Non-pigmented ciliary epithelial cell (primary cell): Measurements from ENCODE around the gene RPS16.
A peak's percentile ranks its signal among the peaks of the same experiment; 100 is the strongest.

Source experiments
- DNase-seq: peaks from one replicate; pipeline ENCODE4 v3.0.0-alpha.2; 2010; ENCODE audit warnings: low read depth

The RPS16 gene

DNA sequence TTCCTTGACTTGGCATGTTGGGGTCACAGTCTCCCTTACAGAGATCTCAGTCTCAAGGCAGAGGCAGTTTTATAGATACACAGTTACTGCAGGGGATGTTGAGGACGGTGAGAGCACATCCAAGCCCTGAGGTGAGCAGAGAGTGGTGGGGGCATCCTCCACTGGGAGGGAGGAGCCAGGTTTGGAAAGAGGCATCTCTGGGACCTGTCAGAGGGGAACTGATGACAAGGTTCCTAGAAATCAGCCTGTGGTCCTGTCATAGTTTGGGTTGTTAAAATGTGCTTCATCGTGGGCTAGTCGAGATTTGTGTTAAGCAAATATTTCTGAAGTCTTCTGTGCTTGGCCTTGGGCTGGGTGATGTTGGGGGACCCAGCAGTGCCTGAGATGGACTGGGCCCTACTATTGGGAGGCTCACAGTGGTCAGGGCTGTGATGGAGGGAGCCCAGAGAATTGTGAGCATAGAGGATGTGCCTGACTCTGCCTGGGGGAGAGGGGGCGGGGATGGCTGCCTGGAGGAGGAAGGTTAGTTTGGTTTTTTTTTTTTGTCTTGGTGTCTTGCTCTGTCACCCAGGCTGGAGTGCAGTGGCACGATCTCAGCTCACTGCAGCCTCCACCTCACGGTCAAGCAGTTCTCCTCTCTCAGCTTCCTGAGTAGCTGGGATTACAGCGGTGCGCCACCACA, 13.5 kb upstream of the RPS16 start:
- no peak for DNase-seq

DNA sequence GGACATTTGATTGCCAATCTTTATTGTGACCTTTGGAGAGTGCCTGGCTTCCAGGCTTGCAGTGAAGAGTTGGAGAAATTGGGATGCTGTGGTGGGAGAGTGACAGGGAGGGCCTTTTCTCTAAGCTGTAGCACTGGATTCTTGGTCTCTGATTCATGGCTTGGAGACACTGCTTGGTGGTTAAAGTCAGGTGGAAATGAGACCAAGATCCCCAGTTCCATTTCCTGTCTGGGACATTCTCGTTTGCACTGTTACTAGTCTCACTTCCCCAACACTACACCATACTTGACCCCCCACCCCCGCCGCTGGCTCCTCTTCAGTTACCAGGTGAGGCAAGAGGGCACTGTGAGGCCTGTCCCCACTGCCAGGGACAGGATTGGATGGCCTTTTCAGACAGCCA, 12.5 kb upstream of the RPS16 start:
- DNase-seq, result no peak

DNA sequence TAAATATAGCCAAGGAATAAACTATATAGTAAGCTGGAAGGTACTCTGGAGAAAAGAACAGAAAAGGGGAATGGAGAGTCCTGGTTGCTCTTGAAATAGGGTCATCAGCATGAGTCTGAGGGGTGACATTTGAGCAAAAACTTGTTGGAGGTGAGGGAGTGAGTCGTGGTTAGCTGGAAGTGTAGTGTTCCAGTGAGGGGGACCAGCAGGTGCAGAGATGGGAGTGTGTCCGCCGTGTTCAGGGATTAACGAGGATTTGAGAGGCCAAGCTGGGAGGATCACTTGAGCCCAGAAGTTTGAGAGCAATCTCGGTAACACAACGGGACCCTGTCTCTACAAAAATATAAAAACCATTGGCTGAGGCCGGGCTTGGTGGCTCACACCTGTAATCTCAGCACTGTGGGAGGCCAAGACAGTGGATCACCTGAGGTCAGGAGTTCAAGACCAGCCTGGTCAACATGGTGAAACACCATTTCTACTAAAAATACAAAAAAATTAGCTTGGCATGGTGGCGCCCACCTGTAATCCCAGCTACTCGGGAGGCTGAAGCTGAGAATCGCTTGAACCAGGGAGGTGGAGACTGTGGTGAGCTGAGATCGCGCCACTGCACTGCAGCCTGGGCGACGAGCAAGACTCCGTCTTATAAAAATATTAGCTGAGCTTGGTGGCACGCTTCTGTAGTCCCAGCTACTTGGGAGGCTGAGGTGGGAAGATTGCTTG, 10.8 kb upstream of the RPS16 start:
- no peak for DNase-seq

DNA sequence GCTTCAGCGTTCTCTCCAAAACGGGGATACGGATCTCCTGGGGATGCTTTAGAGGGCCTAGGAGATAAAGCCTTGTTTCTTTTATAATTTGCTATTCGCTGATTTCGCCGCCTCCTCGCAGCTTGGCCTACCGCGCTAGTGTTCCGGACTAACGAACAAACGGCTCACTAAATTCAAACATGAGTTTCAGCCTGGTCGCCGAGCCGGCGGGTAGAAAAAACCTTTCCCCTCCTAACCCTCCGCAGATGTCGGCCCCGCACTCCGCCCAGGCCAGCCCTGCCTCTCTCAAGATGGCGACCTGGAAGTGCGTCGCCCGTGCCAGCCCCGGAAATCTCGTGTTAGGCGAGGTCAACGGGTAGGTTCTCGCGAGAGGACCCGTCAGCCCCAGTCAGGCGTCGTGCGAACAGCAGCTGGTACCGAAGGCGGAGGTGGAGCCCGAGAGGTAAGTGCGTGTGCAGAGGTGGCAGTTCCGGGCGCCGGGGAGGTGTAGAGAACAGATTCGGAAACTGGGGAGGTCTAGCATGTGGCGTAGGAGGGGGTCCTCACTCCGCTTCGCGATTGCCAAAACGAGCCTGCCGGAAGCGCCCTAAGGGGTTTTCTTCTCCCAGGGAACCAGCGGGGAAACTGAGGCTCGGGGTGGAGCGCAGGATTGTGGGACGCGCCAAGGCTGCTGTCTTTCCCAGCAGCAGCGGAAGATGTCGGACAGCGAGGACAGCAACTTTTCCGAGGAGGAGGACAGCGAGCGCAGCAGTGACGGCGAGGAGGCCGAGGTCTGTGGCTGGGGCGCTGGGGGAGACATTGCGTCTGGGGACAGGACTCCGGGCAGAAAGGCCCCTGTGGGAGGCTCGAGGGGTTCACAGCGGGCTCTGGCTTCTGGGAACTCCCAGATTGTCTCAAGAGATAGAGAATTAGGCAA, 9.7 kb upstream of the RPS16 start, which contains the start of gene SUPT5H:
SUPT5H (plus strand) TSS at position 387 of the 916 bp plus-strand sequence; CDS start at position 696, 309 bp downstream.
- DNase-seq, result peak; percentile 84

DNA sequence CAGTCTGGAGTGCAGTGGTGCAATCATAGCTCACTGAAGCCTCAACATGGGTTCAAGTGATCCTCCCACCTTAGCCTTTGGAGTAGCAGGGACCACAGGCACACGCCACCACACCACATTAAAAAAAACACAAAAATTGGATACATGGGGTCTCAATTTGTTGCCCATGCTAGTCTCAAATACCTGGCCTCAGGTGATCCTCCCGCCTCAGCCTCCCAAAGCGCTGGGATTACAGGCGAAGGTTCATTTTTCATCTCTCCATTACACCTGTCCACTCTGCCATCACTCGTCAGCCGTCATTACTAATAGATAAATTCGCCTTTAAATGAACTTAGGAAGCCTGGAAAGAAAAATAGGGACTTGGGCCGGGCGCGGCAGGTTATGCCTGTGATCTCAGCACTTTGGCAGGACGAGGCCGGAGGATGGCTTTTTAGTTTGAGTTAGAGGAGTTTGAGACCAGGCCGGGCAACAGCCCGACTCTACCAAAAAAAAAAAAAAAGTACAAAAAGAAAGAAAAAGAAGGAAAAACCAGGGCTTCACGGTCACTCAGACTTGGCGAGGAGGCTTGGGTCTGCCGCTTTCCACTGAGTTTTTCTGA, 8.9 kb upstream of the RPS16 start:
- no peak for DNase-seq

DNA sequence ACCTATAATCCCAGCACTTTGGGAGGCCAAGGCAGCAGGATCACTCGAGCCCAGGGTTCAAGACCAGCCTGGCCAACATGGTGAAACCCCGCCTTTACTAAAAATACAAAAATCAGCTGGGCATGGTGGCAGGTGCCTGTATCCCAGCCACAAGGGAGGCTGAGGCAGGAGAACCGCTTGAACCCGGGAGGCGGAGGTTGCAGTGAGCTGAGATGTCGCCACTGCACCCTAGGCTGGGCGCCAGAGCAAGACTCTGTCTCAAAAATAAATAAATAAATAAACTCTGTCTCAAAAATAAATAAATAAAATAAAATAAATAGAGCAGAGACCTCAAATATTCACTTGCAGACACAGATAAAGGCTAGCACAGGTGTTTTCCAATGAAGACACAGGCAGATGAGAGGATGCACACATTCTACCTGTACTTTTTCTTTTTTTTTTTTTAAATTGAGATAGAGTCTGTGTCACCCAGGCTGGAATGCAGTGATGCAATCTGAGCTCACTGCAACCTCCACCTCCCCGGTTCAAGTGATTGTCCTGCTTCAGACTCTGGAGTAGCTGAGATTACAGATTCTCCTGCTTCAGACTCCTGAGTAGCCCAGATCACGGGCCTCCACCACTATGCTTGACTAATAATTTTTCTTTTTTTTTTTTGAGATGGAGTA, 2.7 kb upstream of the RPS16 start:
- no peak for DNase-seq

DNA sequence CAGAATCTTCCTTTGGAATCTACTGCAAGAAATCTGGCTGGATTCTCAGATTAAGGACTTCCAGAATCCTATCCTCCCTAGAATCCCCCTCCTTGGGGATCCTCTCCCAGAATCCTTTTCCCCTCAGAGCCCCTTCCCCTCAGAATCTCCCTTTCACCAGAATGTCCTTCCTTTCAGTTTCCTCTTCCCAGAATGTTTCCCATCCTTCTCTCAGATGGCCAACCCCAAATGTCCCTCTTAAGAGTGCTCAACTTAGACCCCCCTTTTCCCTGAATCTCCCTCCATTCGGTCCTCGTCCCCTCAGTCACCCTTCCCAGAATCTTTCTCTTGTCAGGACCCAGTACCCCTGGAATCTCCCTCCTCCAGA, 584 bp upstream of the RPS16 start:
- no peak for DNase-seq

DNA sequence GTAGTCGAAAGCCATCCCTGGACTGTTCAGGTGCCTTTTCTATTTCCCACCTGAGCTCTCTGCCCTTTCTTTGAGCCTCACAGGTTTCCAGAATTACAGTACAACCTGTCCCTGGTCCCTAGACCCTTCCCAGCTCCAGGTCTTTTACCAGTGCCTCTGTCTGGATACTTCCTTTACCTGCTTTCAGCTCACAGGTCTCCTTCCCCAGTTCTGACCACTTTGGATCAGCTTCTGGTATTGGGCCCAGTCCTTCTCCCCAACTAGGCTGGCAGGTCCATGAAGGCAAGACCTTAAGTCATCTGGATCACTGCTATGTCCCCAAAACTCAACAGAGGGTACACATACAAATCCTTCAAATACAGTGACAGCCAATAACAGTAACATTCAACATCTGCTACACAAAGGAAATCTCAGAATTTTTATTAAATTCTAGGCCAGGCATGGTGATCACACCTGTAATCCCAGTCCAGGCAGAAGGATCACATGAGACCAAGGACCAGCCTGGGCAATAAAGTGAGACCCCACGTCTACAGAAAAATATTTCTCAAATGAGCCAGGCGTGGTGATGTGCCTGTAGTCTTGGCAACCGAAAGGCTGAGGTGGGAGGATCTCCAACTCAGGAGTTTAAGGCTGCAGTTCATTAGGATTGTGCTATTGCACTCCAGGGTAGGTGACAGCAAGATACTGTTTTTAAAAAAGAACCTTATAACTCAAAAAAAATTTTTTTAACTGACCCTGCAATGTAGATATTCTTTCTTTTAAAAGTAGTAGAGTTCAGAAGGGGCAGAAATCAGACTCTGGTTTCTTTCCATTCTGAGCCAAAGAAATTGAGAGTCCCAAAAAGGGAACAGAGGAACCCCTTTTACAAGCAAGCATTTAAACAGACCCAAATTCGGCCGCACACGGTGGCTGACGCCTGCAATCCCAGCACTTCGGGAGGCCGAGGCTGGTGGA, 1.3 kb downstream of the RPS16 start:
- no peak for DNase-seq

DNA sequence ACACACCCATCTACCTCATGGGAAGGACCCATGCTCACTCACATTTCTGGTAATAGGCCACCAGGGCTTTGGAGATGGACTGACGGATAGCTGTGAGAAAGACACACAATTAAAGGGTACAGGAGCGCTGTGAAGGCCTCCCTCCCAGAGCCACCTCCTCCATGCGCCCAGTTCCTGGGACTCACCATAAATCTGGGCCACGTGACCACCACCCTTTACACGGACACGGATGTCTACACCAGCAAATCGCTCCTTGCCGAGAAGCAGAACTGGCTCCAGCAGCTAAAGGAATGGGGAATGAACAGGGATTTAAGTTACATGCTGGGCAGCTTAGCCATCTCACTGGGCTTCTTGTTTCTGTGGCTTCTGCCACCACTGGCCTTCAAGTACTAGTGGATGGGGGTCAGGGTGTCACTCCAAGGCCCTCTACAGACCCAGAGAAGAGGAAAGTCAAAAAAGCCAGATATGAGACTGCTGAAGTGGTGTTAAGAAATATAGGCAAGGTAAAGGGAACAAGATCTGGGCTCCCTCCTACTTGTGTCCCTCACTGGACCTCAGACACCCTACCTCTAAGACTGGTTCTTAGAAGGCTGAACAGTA, 2.2 kb downstream of the RPS16 start:
- DNase-seq, result no peak

DNA sequence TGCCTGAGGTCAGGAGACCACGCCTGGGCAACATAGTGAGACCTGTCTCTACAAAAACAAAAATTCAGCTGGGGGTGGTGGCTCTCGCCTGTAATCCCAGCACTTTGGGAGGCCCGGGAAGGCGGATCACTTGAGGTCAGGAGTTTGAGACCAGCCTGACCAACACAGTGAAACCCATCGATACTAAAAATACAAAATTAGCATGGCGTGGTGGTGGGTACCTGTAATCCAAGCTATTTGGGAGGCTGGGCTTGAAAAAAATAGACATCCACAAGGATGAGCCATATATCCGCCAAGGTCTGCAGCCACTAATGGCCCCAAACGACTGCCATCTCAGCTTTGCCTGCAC, 3.1 kb downstream of the RPS16 start:
- DNase-seq, result no peak

DNA sequence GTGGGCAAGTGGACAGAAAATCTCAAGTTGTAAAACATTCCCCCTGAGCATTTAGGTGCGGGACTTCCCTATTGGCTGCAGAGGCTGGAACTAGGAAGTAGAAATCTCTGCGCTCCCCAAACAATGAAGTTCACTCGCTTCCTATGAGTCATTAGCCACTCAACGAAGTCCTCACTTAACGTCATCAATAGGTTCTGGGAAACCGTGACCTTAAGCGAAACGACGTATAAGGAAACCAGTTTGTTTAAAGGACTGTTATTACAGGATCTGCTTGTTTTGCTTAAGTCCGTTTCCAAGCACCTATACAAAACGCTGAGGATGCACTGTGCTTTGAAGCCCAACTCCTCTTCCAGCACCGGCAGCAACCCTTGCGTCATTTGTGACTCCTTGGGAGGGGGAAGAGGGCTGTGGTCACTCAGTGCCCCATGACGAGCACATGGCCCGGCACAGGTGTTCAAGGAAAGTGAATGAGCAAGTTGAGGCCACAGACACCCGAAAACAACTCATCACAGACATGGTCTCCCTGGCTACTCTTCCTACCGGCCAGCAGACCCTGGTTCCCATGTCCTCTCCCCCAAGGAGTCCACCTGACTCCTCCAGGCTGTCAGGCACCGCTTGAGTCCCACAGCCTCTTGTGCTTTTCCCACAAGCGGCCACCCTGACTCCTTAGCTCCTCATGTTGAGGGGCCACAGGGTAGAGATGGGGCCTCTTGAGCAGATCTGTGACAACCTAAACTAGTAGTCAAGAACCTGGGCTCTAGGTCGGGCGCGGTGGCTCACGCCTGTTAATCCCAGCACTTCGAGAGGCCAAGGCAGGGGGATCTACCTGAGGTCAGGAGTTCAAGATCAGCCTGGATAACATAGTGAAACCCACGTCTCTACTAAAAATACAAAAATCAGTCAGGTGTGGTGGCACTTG, 4.8 kb downstream of the RPS16 start:
- peak; percentile 99 for DNase-seq

DNA sequence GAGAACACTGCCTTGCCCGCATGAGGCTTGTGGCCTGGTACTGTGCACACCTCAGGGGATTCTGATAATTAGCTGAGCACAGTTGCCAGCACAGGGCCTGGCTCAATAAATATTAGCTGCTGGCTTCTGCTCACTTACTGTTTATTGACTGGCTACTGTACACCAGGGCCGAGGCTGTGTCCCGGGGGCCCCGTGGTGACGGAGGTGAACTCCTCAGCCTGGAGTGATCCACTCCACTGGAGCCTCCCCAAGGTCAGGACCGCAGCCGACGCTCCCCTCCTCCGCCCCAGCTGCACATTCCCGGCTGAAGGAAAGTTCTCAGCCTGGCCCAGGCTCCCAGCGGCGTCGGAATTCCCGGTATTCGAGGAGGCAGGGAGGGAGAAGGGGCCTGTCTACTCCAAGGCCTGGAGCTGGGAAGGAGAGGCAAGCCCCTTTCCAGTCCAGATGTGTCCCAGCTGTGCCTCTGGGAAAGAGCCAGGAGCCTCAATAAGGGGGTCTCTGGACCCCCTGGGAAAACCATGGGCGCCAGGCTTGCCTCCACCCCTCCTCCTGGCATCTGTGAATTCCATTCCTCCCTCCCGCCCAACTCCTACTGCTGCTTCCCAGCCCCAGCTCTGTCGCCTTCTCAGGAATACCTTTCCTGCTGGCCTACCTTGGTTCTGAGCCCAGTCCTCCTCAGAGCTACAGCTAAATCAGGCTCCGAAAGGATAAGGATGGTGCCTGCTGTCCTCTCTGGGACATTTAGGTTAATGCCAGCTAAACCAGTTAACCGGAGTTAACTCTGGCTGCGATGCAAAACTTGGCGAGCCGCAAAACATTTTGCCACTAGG, 7.3 kb downstream of the RPS16 start:
- no peak for DNase-seq

DNA sequence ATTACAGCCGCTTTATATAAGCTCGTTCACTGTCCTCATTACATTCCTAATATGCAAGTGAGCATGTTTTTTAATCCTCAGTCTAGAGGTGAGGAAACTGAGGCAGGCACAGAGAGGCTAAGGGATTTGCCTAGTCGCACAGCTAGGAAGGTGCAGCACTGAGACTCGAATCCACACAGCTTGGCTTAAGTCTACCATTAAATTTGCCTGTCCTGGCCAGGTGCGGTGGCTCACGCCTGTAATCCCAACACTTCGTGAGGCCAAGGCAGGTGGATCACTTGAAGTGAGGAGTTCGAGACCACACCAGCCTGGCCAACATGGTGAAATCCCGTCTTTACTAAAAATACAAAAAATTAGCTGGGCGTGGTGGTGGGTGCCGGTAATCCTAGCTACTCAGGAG, 8.0 kb downstream of the RPS16 start:
- DNase-seq, result no peak

DNA sequence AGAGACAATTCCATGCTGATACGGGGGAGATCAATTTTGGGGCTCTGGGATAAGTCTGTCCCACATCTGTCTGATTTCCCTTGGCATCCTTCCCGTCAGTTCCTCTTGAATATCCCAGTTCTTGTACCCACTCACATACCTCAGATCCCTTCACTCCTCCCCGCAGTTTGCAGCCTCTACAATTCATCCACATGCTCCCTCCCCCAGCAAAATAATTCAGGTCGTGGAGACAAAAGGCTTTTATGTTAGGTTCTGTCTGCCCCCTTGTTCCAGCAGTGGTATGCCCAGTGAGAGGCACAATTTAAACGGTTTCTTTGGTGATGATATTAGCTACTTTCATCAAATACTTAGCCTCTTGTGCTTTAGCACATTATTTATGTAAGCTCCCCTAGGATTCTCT, 9.6 kb downstream of the RPS16 start:
- DNase-seq, result no peak

DNA sequence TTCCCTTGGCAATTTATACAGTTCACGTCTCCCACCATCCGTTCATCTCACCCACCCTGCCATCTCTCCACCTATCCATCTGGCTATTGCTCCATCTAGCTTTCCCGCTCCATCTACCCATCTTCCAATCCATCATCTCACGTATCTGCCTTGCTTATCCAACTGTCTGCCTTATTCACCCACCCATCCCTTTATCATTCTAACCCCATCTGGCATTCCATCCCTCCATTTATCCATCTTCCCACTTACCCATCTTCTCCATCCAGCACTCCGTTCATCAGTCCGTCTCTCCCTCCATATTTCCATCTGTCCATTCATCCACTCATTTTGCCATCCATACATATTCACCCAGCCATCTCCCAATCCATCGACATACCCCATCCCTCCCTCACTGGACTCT, 10.0 kb downstream of the RPS16 start:
- no peak for DNase-seq

DNA sequence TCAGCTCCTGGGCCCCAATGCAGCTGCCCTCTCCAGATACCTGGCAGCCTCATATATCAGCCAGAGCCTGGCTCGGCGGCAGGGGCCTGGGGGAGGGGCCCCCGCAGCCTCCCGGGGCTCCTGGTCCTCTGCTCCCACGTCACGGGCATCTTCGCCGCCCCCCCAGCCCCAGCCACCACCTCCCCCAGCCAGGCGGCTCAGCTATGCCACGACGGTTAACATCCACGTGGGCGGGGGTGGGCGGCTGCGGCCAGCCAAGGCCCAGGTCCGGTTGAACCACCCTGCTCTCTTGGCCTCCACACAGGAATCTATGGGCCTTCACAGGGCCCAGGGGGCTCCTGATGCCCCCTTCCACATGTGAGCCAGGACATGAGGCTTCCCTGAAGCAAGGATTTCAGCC, 10.8 kb downstream of the RPS16 start:
- DNase-seq, result no peak

DNA sequence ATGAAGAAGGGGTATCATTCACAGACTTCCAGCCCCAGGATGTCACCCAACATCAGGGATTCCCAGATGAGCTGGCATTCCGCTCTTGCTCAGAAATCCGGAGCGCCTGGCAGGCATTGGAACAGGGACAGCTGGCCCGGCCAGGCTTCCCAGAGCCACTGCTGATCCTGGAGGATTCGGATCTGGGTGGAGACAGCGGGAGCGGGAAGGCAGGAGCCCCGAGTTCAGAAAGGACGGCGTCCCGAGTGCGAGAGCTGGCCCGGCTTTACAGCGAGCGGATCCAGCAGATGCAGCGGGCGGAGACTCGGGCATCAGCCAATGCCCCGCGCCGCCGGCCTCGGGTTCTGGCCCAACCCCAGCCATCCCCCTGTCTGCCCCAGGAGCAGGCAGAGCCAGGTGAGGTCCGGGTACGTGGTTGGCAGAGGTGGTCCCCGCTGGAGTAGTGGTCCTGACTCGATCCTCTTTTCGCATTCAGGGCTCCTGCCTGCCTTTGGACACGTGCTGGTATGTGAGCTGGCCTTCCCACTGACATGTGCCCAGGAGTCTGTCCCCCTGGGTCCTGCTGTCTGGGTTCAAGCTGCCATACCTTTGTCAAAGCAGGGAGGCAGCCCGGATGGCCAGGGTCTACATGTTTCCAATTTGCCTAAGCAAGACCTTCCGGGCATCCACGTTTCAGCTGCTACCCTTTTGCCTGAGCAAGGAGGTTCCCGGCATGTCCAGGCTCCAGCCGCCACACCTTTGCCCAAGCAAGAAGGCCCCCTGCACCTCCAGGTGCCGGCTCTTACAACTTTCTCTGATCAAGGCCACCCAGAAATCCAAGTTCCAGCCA, 12.3 kb downstream of the RPS16 start:
- DNase-seq, result no peak
